Astrocyte of the spinal cord (primary cell): ENCODE data around the gene LILRB2.

Experiments
- DNase-seq: peaks from one replicate; pipeline ENCODE4 v3.0.0; 2011; ENCODE audit warnings: low read depth, low spot score
- H3K4me3 ChIP-seq: 2 replicates; pipeline ENCODE4 v1.5.1; 2011; ENCODE audit warnings: low read depth, mild to moderate bottlenecking, low read length, moderate library complexity
- CTCF ChIP-seq: IDR thresholded peaks from 2 replicates; pipeline ENCODE4 v1.5.1; 2012; ENCODE audit warnings: low read depth, mild to moderate bottlenecking, low read length, inconsistent platforms
- in situ Hi-C: cut with HindIII; loops from 2 replicates; pipeline ENCODE4 v1.10.0; 2017; ENCODE audit warnings: low sequenced_read_pairs

The LILRB2 gene

GRCh38 chr19:54319892-54320670 is 39.2 kb upstream of the LILRB2 start:
- H3K4me3 ChIP-seq, result no peak overlapping the region
- DNase-seq, result no peak
- in situ Hi-C loops, result no loop called here
- TF ChIP-seq CTCF, result no peak

GRCh38 chr19:54319049-54319448 is 38.1 kb upstream of the LILRB2 start:
- DNase-seq, result no peak
- no peak overlapping the region for H3K4me3 ChIP-seq
- in situ Hi-C loops, result no loop called here
- TF ChIP-seq CTCF, result no peak

GRCh38 chr19:54317965-54318240 is 37.0 kb upstream of the LILRB2 start:
- no peak overlapping the region for H3K4me3 ChIP-seq
- DNase-seq, result no peak
- in situ Hi-C loops, result no loop called here
- TF ChIP-seq CTCF, result no peak

- TF ChIP-seq CTCF, result no peak
- in situ Hi-C loops, result no loop called here
- no peak for DNase-seq
- H3K4me3 ChIP-seq, result no peak overlapping the region
These were observed 36.4 kb upstream of the LILRB2 start for GRCh38 chr19:54317108-54317964.

- TF ChIP-seq CTCF, result no peak
- no peak overlapping the region for H3K4me3 ChIP-seq
- in situ Hi-C loops, result no loop called here
- DNase-seq, result no peak
These were observed 35.8 kb upstream of the LILRB2 start for GRCh38 chr19:54316746-54317107.

- no peak overlapping the region for H3K4me3 ChIP-seq
- in situ Hi-C loops, result no loop called here
- DNase-seq, result no peak
- TF ChIP-seq CTCF, result no peak
These were observed 35.0 kb upstream of the LILRB2 start for GRCh38 chr19:54315956-54316355.
